KOPT-K1 (cell line): ENCODE measurements around the gene POLN.
A peak's percentile ranks its signal among the peaks of the same experiment; 100 is the strongest.

Experiments
- H3K27ac ChIP-seq: fragments of 200-600 bp; sonication (generic); 2 replicates; pipeline ENCODE4 v1.5.1; 2016; ENCODE audit warnings: antibody characterized with exemption, mild to moderate bottlenecking, low read depth, low read length; ENCODE audit not compliant: poor library complexity, severe bottlenecking
- H3K36me3 ChIP-seq: fragments of 200-600 bp; sonication (generic); 2 replicates; pipeline ENCODE4 v1.5.1; 2017; ENCODE audit warnings: antibody characterized with exemption, mild to moderate bottlenecking, low read length, moderate library complexity; ENCODE audit not compliant: insufficient read depth
- H3K9me3 ChIP-seq: fragments of 200-600 bp; sonication (generic); 2 replicates; pipeline ENCODE4 v1.5.1; 2017; ENCODE audit warnings: antibody characterized with exemption, low read length, mild to moderate bottlenecking; ENCODE audit not compliant: insufficient read depth, poor library complexity, severe bottlenecking

The POLN gene

GRCh38 chr4:2261110-2261852, 19.4 kb upstream of the POLN start:
- Histone ChIP-seq H3K27ac (peak overlapping the region; percentile 40), H3K9me3 (no peaks in the 10 kb centered on the region)

GRCh38 chr4:2260344-2261109, 18.6 kb upstream of the POLN start:
- Histone ChIP-seq H3K9me3 (no peaks in the 10 kb centered on the region), H3K36me3 (no peaks in the 10 kb centered on the region), H3K27ac (no peak overlapping the region)

More at GRCh38 chr4:2261110-2261852, 19.4 kb upstream of the POLN start:
- no peaks in the 10 kb centered on the region for H3K36me3 ChIP-seq

GRCh38 chr4:2259541-2260343, 17.8 kb upstream of the POLN start:
- Histone ChIP-seq H3K36me3 (no peaks in the 10 kb centered on the region), H3K27ac (no peak overlapping the region)

GRCh38 chr4:2259036-2259540, 17.2 kb upstream of the POLN start:
- no peaks in the 10 kb centered on the region for H3K9me3 ChIP-seq
- no peaks in the 10 kb centered on the region for H3K36me3 ChIP-seq
- H3K27ac ChIP-seq: no peak overlapping the region

More at GRCh38 chr4:2259541-2260343, 17.8 kb upstream of the POLN start:
- no peaks in the 10 kb centered on the region for H3K9me3 ChIP-seq

GRCh38 chr4:2258091-2259035, 16.4 kb upstream of the POLN start:
- no peaks in the 10 kb centered on the region for H3K36me3 ChIP-seq
- H3K9me3 ChIP-seq: no peaks in the 10 kb centered on the region
- H3K27ac ChIP-seq: no peak overlapping the region

GRCh38 chr4:2257361-2258081, 15.6 kb upstream of the POLN start:
- Histone ChIP-seq H3K9me3 (no peaks in the 10 kb centered on the region), H3K36me3 (no peaks in the 10 kb centered on the region), H3K27ac (no peak overlapping the region)

- H3K9me3 ChIP-seq: no peaks in the 10 kb centered on the region
- H3K27ac ChIP-seq: no peak overlapping the region
- H3K36me3 ChIP-seq: no peaks in the 10 kb centered on the region
Observed at GRCh38 chr4:2256781-2257191, 14.9 kb upstream of the POLN start.

GRCh38 chr4:2256156-2256731, 14.3 kb upstream of the POLN start:
- H3K9me3 ChIP-seq: no peaks in the 10 kb centered on the region
- H3K36me3 ChIP-seq: no peaks in the 10 kb centered on the region
- no peak overlapping the region for H3K27ac ChIP-seq

GRCh38 chr4:2255501-2256155, 13.7 kb upstream of the POLN start:
- no peaks in the 10 kb centered on the region for H3K36me3 ChIP-seq
- no peak overlapping the region for H3K27ac ChIP-seq
- H3K9me3 ChIP-seq: no peaks in the 10 kb centered on the region

- H3K36me3 ChIP-seq: no peaks in the 10 kb centered on the region
- no peaks in the 10 kb centered on the region for H3K9me3 ChIP-seq
- H3K27ac ChIP-seq: no peak overlapping the region
Observed at GRCh38 chr4:2254665-2255500, 13.0 kb upstream of the POLN start.

GRCh38 chr4:2253160-2254084, 11.5 kb upstream of the POLN start:
- Histone ChIP-seq H3K27ac (no peak overlapping the region), H3K36me3 (no peaks in the 10 kb centered on the region; the same call in 1 of the 2 replicates), H3K9me3 (no peaks in the 10 kb centered on the region)
